MCF 10A (cell line): ENCODE data around the gene VASH1. TPM values are rescaled to one million over a fixed set of nuclear protein-coding genes. Genes with fewer than 3 reads are reported as not detected.
"Not testable (repeated sequence)": the region's sequence is repeated elsewhere in the genome, so short reads cannot be mapped to it uniquely, and the experiment has no call there.

Experiments used
- BruUV-seq: library from RNA; stranded (reverse); fragments of 400-500 nt; replicated peaks from 2 replicates; lab custom pipeline; 2021; lab: Mats Ljungman, UMichigan
- CTCF ChIA-PET: fragments of 300-600 bp; sonication (Branson Sonifier 250); formaldehyde crosslinking; extraction: SDS; loops from one replicate; lab custom pipeline; 2021; ENCODE audit warnings: antibody characterized with exemption, inconsistent platforms; lab: Yijun Ruan, JAX
- POLR2A ChIA-PET: fragments of 300-600, 350-650 bp; sonication (Branson Sonifier 250); formaldehyde crosslinking; extraction: SDS; loops from one replicate; lab custom pipeline; 2020; ENCODE audit warnings: antibody characterized with exemption, inconsistent platforms; lab: Yijun Ruan, JAX
- DNase-seq: peaks from one replicate; pipeline ENCODE4 v3.0.0-alpha.2; 2018; ENCODE audit not compliant: unreplicated experiment
- H3K27ac Mint-ChIP-seq: one replicate; pipeline ENCODE4 v1.8.0; 2022; ENCODE audit warnings: mild to moderate bottlenecking, low read depth, mixed read lengths; ENCODE audit not compliant: unreplicated experiment
- H3K27me3 Mint-ChIP-seq: one replicate; pipeline ENCODE4 v1.8.0; 2022; ENCODE audit warnings: mixed read lengths; ENCODE audit not compliant: insufficient read depth, unreplicated experiment
- H3K36me3 Mint-ChIP-seq: one replicate; pipeline ENCODE4 v1.8.0; 2022; ENCODE audit warnings: mild to moderate bottlenecking, moderate library complexity, mixed read lengths; ENCODE audit not compliant: insufficient read depth, unreplicated experiment
- H3K4me1 Mint-ChIP-seq: one replicate; pipeline ENCODE4 v1.8.0; 2022; ENCODE audit warnings: mixed read lengths; ENCODE audit not compliant: insufficient read depth, unreplicated experiment
- H3K4me3 Mint-ChIP-seq: one replicate; pipeline ENCODE4 v1.8.0; 2022; ENCODE audit warnings: mild to moderate bottlenecking, moderate library complexity, mixed read lengths; ENCODE audit not compliant: unreplicated experiment
- H3K9me3 Mint-ChIP-seq: one replicate; pipeline ENCODE4 v1.8.0; 2022; ENCODE audit warnings: mixed read lengths; ENCODE audit not compliant: unreplicated experiment
- CTCF ChIP-seq: fragments of 200-600 bp; IDR thresholded peaks from one replicate; pipeline ENCODE4 v1.8.0; 2022; ENCODE audit warnings: antibody characterized with exemption, mild to moderate bottlenecking; ENCODE audit not compliant: unreplicated experiment
- intact Hi-C: fragments of 100-400 bp; cut with micrococcal nuclease; formaldehyde crosslinking; loops from 2 replicates; pipeline ENCODE4 v1.14.1; 2022
- total RNA-seq: library from RNA; stranded (reverse); gene quantifications from 2 replicates; pipeline ENCODE4 v1.2.3, GENCODE V29; 2022

Gene VASH1
- total RNA-seq, 1 experiment from 2014 or later: 0.35 TPM

DNA sequence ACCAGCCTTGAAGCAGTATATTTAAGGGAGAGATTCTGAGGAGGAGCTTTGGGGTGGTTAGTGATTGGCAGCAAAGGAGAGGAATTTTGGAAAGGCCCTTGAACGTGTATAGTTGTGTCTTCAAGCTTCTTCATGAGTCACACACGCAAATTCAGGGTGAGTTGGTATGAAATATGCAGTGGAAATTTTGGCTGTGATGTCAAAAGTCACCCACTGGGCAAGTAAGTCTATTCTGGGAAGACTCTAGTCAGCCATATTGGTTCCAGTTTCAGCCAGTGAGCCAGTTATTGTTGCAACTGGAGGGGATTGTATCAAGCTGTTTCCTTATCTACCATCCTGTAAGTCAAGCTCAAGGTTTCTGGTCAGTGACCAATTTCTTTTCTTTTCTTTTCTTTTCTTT lies 32.0 kb upstream of the VASH1 start:
- no peak for TF ChIP-seq CTCF
- POLR2A ChIA-PET: no interaction called here
- BruUV-seq: no TSS peak
- intact Hi-C loops: no loop called here
- Mint-ChIP-seq H3K27me3 (peaks cover 72% of the 10 kb centered on the region), H3K4me3 (no peak overlapping the region), H3K27ac (no peak overlapping the region), H3K9me3 (no peaks in the 10 kb centered on the region), H3K4me1 (no peaks in the 10 kb centered on the region), H3K36me3 (peaks cover 6% of the 10 kb centered on the region)
- no peak for DNase-seq
- CTCF ChIA-PET: interaction anchor here (3.2 kb wide), 1 partner anchor 19 kb away, joined by 22 read pairs; no protein-coding TSS in a partner anchor

DNA sequence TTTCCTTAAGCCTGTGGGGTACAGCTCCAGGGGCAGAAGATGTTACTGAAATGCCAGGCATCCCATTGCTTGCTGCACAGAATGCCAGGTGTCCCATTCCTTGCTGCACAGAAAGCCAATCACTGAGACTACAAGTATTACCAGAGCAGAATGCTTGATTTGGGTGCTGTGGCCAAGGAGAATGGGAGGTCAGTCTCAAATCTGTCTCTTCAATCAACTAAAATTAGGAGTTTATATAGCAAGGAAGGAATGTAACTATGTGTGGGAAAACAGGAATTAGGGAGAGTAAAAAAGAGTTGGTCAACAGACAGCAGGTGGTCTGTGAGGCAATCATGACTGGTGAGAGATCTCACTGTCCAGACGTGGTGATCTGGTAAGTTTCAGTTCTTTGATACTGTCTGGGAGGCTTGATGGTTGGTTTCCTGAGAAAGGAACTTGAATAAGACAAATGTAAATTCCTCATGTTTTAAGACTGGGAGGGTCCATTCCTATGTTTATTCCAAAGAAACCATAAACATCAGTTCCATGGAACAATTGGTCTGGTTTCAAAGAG lies 31.2 kb upstream of the VASH1 start:
- Mint-ChIP-seq H3K4me3 (no peak overlapping the region), H3K27me3 (peaks cover 64% of the 10 kb centered on the region), H3K36me3 (peaks cover 6% of the 10 kb centered on the region), H3K27ac (no peak overlapping the region), H3K9me3 (no peaks in the 10 kb centered on the region), H3K4me1 (no peaks in the 10 kb centered on the region)
- intact Hi-C loops: no loop called here
- CTCF ChIA-PET: interaction anchor here (3.2 kb wide), 1 partner anchor 20 kb away, joined by 22 read pairs; no protein-coding TSS in a partner anchor
- no peak for TF ChIP-seq CTCF
- no peak for DNase-seq
- POLR2A ChIA-PET: no interaction called here
- BruUV-seq: no TSS peak

DNA sequence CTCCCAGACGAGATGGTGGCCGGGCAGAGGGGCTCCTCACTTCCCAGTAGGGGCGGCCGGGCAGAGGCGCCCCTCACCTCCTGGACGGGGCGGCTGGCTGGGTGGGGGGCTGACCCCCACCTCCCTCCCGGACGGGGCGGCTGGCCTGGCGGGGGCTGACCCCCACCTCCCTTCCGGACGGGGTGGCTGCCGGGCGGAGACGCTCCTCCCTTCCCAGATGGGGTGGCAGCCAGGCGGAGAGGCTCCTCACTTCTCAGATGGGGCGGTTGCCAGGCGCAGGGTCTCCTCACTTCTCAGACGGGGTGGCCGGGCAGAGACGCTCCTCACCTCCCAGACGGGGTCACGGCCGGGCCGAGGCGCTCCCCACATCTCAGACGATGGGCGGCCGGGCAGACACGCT lies 26.8 kb upstream of the VASH1 start:
- peaks cover 61% of the 10 kb centered on the region for H3K27me3 Mint-ChIP-seq
- DNase-seq, H3K4me3 Mint-ChIP-seq, H3K36me3 Mint-ChIP-seq, H3K4me1 Mint-ChIP-seq, H3K9me3 Mint-ChIP-seq, POLR2A ChIA-PET, BruUV-seq, H3K27ac Mint-ChIP-seq, intact Hi-C loops, CTCF ChIA-PET: not testable (repeated sequence)

- no TSS peak for BruUV-seq
- ChIA-PET POLR2A (no interaction called here), CTCF (no interaction called here)
- no peaks in the 10 kb centered on the region for H3K4me1 Mint-ChIP-seq
- no peak for DNase-seq
- intact Hi-C loops: no loop called here
- no peaks in the 10 kb centered on the region for H3K36me3 Mint-ChIP-seq
- TF ChIP-seq CTCF: no peak
- peaks cover 61% of the 10 kb centered on the region for H3K27me3 Mint-ChIP-seq
- peaks cover 7% of the 10 kb centered on the region for H3K9me3 Mint-ChIP-seq
- H3K27ac Mint-ChIP-seq: no peak overlapping the region
- H3K4me3 Mint-ChIP-seq: no peak overlapping the region
Observed at GRCh38 chr14:76736514-76736913, 24.8 kb upstream of the VASH1 start.
